H1 (cell line): ENCODE results near the gene NET1. TPM values are rescaled to one million over a fixed set of nuclear protein-coding genes. Genes with fewer than 3 reads are reported as not detected.

ENCODE experiments used
- CTCF ChIA-PET: fragments of 300-600 bp; sonication (Branson Sonifier 250); formaldehyde crosslinking; loops from one replicate; lab custom pipeline; 2021; ENCODE audit not compliant: partially characterized antibody; lab: Charles Lee
- POLR2A ChIA-PET: fragments of 300-600 bp; sonication (Branson Sonifier 250); formaldehyde crosslinking; loops from one replicate; lab custom pipeline; 2021; ENCODE audit warnings: inconsistent platforms; ENCODE audit not compliant: partially characterized antibody; lab: Charles Lee
- DNase-seq, 2 experiments: peaks; one replicate each; pipeline versions ENCODE4 v3.0.0 to v3.0.0-alpha.2; 2010 to 2022; ENCODE audit warnings: low spot score in 2 of 2, low read depth in 1 of 2, mixed read lengths in 1 of 2
- FAIRE-seq: peaks from 2 replicates; lab custom pipeline; 2011; peaks lifted over from hg19 to GRCh38; lab: Jason Lieb, UNC
- H2AFZ ChIP-seq: 2 replicates; pipeline ENCODE4 v1.8.1; 2012; ENCODE audit warnings: low read length, inconsistent platforms
- H2AK5ac ChIP-seq: 2 replicates; pipeline ENCODE4 v1.6.1; 2013; ENCODE audit warnings: low read depth, low read length
- H2BK120ac ChIP-seq: replicated peaks from 2 replicates; pipeline ENCODE3; 2013; ENCODE audit warnings: low read depth, low read length, inconsistent platforms
- H2BK12ac ChIP-seq: 2 replicates; pipeline ENCODE4 v1.6.1; 2013; ENCODE audit warnings: low read depth, low read length
- H2BK15ac ChIP-seq: 2 replicates; pipeline ENCODE4 v1.6.1; 2013; ENCODE audit warnings: low read length
- H2BK20ac ChIP-seq: 2 replicates; pipeline ENCODE4 v1.6.1; 2013; ENCODE audit warnings: low read length
- H2BK5ac ChIP-seq: 2 replicates; pipeline ENCODE4 v1.6.1; 2013; ENCODE audit warnings: low read depth, low read length
- H3K14ac ChIP-seq: 2 replicates; pipeline ENCODE4 v1.6.1; 2013; ENCODE audit warnings: inconsistent platforms; ENCODE audit not compliant: insufficient read length
- H3K18ac ChIP-seq: 2 replicates; pipeline ENCODE4 v1.6.1; 2013; ENCODE audit warnings: low read length; ENCODE audit errors: extremely low read depth
- H3K23ac ChIP-seq: 2 replicates; pipeline ENCODE4 v1.6.1; 2013; ENCODE audit warnings: inconsistent platforms; ENCODE audit not compliant: insufficient read length
- H3K23me2 ChIP-seq: 2 replicates; pipeline ENCODE4 v1.6.1; 2013; ENCODE audit warnings: low read depth, low read length
- H3K27ac ChIP-seq: 2 replicates; pipeline ENCODE4 v1.6.1; 2011; ENCODE audit warnings: low read depth, low read length, inconsistent platforms
- H3K27me3 ChIP-seq, 4 experiments: replicated peaks in 1 of 4; 1 replicate in 1 of 4; 2 replicates in 3 of 4; pipeline versions ENCODE4 v1.6.1 to v1.8.1; 2011 to 2013; ENCODE audit warnings: low read length in 3 of 4, mild to moderate bottlenecking in 3 of 4, inconsistent platforms in 2 of 4, mixed read lengths in 2 of 4, moderate library complexity in 1 of 4; ENCODE audit not compliant: control insufficient read depth in 3 of 4, insufficient read depth in 3 of 4; ENCODE audit errors: extremely low read depth in 1 of 4
- H3K36me3 ChIP-seq, 4 experiments: 2 replicates each; pipeline versions ENCODE4 v1.6.1 to v1.8.1; 2011 to 2013; ENCODE audit warnings: mild to moderate bottlenecking in 4 of 4, low read length in 3 of 4, moderate library complexity in 2 of 4, control low read depth in 1 of 4, inconsistent platforms in 1 of 4; ENCODE audit not compliant: insufficient read depth in 4 of 4, control insufficient read depth in 2 of 4
- H3K4ac ChIP-seq: replicated peaks from 2 replicates; pipeline ENCODE3; 2013; ENCODE audit warnings: low read length, low read depth, mixed read lengths, inconsistent platforms; ENCODE audit not compliant: insufficient read length
- H3K4me1 ChIP-seq, 4 experiments: replicated peaks in 1 of 4; 1 replicate in 1 of 4; 2 replicates in 3 of 4; pipeline versions ENCODE4 v1.6.1 to v1.8.1; 2011 to 2013; ENCODE audit warnings: low read length in 3 of 4, inconsistent platforms in 2 of 4, mixed read lengths in 1 of 4; ENCODE audit not compliant: insufficient read depth in 4 of 4, control insufficient read depth in 3 of 4
- H3K4me2 ChIP-seq, 2 experiments: 2 replicates each; pipeline versions ENCODE4 v1.6.1 to v1.8.1; 2011 to 2013; ENCODE audit warnings: low read depth in 2 of 2, low read length in 2 of 2, control low read depth in 1 of 2, inconsistent platforms in 1 of 2, mild to moderate bottlenecking in 1 of 2; ENCODE audit not compliant: insufficient read depth in 1 of 2
- H3K4me3 ChIP-seq, 4 experiments: fragments of 200-600, 300-600 bp in 1 of 4; sonication (generic), shearing (Covaris generic), sonication (Bioruptor Twin) in 1 of 4; 2 replicates each; pipeline versions ENCODE4 v1.5.1 to v1.8.1; 2011 to 2016; ENCODE audit warnings: low read length in 4 of 4, low read depth in 3 of 4, control low read depth in 2 of 4, inconsistent platforms in 2 of 4, mild to moderate bottlenecking in 2 of 4, mixed read lengths in 1 of 4, moderate library complexity in 1 of 4; ENCODE audit not compliant: insufficient read depth in 2 of 4; ENCODE audit errors: extremely low read depth in 1 of 4
- H3K56ac ChIP-seq: replicated peaks from 2 replicates; pipeline ENCODE3; 2013; ENCODE audit warnings: low read depth, mild to moderate bottlenecking, mixed read lengths, low read length, inconsistent platforms; ENCODE audit not compliant: insufficient read length
- H3K79me1 ChIP-seq: 2 replicates; pipeline ENCODE4 v1.6.1; 2013; ENCODE audit warnings: low read depth, low read length, control low read depth
- H3K79me2 ChIP-seq, 2 experiments: 2 replicates each; pipeline versions ENCODE4 v1.6.1 to v1.8.1; 2012 to 2013; ENCODE audit warnings: low read length in 2 of 2, mild to moderate bottlenecking in 2 of 2, inconsistent platforms in 1 of 2; ENCODE audit not compliant: insufficient read depth in 2 of 2, control insufficient read depth in 1 of 2
- H3K9ac ChIP-seq, 4 experiments: replicated peaks in 1 of 4; 1 replicate in 1 of 4; 2 replicates in 3 of 4; pipeline versions ENCODE4 v1.6.1 to v1.8.1; 2011 to 2013; ENCODE audit warnings: low read depth in 3 of 4, low read length in 3 of 4, control low read depth in 2 of 4, mild to moderate bottlenecking in 2 of 4, moderate library complexity in 2 of 4, inconsistent platforms in 1 of 4; ENCODE audit errors: extremely low read depth in 1 of 4
- H3K9me3 ChIP-seq, 2 experiments: 2 replicates each; pipeline versions ENCODE4 v1.6.1 to v1.8.1; 2012 to 2013; ENCODE audit warnings: mild to moderate bottlenecking in 2 of 2, moderate library complexity in 2 of 2, control low read depth in 1 of 2, inconsistent platforms in 1 of 2, low read depth in 1 of 2, low read length in 1 of 2, mixed read lengths in 1 of 2; ENCODE audit not compliant: insufficient read depth in 2 of 2
- H4K20me1 ChIP-seq, 2 experiments: replicated peaks in 1 of 2; 2 replicates each; pipeline versions ENCODE3 to v1.8.1; 2011 to 2013; ENCODE audit warnings: inconsistent platforms in 2 of 2, low read length in 2 of 2, mild to moderate bottlenecking in 1 of 2; ENCODE audit not compliant: insufficient read depth in 2 of 2, control insufficient read depth in 1 of 2
- H4K5ac ChIP-seq: 2 replicates; pipeline ENCODE4 v1.6.1; 2013; ENCODE audit warnings: low read length, low read depth, mixed read lengths, inconsistent platforms; ENCODE audit not compliant: insufficient read length
- H4K8ac ChIP-seq: 2 replicates; pipeline ENCODE4 v1.8.0; 2013; ENCODE audit warnings: mild to moderate bottlenecking, moderate library complexity, low read length, inconsistent platforms; ENCODE audit not compliant: insufficient read depth; ENCODE audit errors: extremely low read depth
- H4K91ac ChIP-seq: replicated peaks from 2 replicates; pipeline ENCODE3; 2013; ENCODE audit warnings: low read length, mixed read lengths, inconsistent platforms; ENCODE audit not compliant: insufficient read length
- ATF2 ChIP-seq: IDR thresholded peaks from 2 replicates; pipeline ENCODE4 v1.6.1; 2012; ENCODE audit warnings: low read length, inconsistent platforms
- HDAC6 ChIP-seq: IDR thresholded peaks from one replicate; pipeline ENCODE4 v1.7.1; 2012; ENCODE audit warnings: low read depth, mild to moderate bottlenecking, inconsistent platforms, low read length, moderate library complexity
- KDM1A ChIP-seq: fragments of 200-600, 300-600 bp; sonication (generic); IDR thresholded peaks from 2 replicates; pipeline ENCODE4 v1.7.1; 2016; ENCODE audit warnings: mild to moderate bottlenecking, low read length, borderline replicate concordance
- KDM4A ChIP-seq: IDR thresholded peaks from one replicate; pipeline ENCODE4 v1.7.1; 2012; ENCODE audit warnings: low read depth, mild to moderate bottlenecking, moderate library complexity, low read length, inconsistent platforms; ENCODE audit not compliant: severe bottlenecking
- PHF8 ChIP-seq: fragments of 200-600 bp; sonication (generic); conservative IDR thresholded peaks from 2 replicates; pipeline ENCODE4 v1.7.1; 2012; ENCODE audit warnings: low read depth, mild to moderate bottlenecking, inconsistent platforms, low read length, moderate library complexity
- POLR2AphosphoS5 ChIP-seq: IDR thresholded peaks from 2 replicates; pipeline ENCODE4 v1.6.1; 2011; ENCODE audit warnings: low read depth, low read length
- RFX5 ChIP-seq: IDR thresholded peaks from 2 replicates; pipeline ENCODE4 v1.6.1; 2011; ENCODE audit warnings: low read depth, low read length, improper control_type of control experiment, borderline replicate concordance
- SIX5 ChIP-seq: IDR thresholded peaks from 2 replicates; pipeline ENCODE4 v1.6.1; 2011; ENCODE audit warnings: mild to moderate bottlenecking, low read depth, low read length
- SP2 ChIP-seq: IDR thresholded peaks from 2 replicates; pipeline ENCODE4 v1.6.1; 2012; ENCODE audit warnings: mild to moderate bottlenecking, low read length, inconsistent platforms
- SRF ChIP-seq: IDR thresholded peaks from 2 replicates; pipeline ENCODE4 v1.6.1; 2011; ENCODE audit warnings: mild to moderate bottlenecking, low read depth, low read length, moderate library complexity
- TBP ChIP-seq: IDR thresholded peaks from 2 replicates; pipeline ENCODE4 v1.6.1; 2011; ENCODE audit warnings: low read depth, low read length, improper control_type of control experiment
- WGBS, 2 experiments: shearing (Covaris generic) in 1 of 2; methylation state at CpG; one replicate each; pipeline versions ENCODE4 v1.1.6 to v1.1.7; 2013 to 2015; ENCODE audit warnings: low lambda C conversion rate in 2 of 2, mixed read lengths in 2 of 2, inconsistent platforms in 1 of 2, low coverage in 1 of 2, missing lambda C conversion rate in 1 of 2; ENCODE audit not compliant: insufficient replicate concordance in 2 of 2, insufficient coverage in 1 of 2, insufficient read length in 1 of 2; ENCODE audit errors: extremely low coverage in 1 of 2, missing lambda C conversion rate in 1 of 2; 5-methylcytosine and 5-hydroxymethylcytosine counted together
- polyA plus RNA-seq, 7 experiments: library from polyadenylated mRNA; depleted of rRNA in 3 of 7; stranded (reverse) in 5 of 7; unstranded in 2 of 7; fragments of >200 nt in 5 of 7; fragments of 200-250 nt in 2 of 7; gene quantifications; 1 replicate in 5 of 7; 2 replicates in 1 of 7; 4 replicates in 1 of 7; pipeline versions ENCODE4 v1.2.1 to v1.2.3, GENCODE V29; 2011 to 2013; ENCODE audit warnings: missing spikeins in 2 of 7, mixed read lengths in 2 of 7
- total RNA-seq: library from RNA; stranded (reverse); fragmentation: NEBNext Ultra II Directional; extraction: Animal tissue kit (Norgen Biotek cat#: 25700); gene quantifications from 2 replicates; pipeline ENCODE4 v1.2.1, GENCODE V29; 2021

NET1 gene
- total and polyA plus RNA-seq, 2 of the 8 experiments (the other 6 are each of a cell fraction or from before 2014, with no cell fraction given), result 21.5 to 117 TPM

DNA sequence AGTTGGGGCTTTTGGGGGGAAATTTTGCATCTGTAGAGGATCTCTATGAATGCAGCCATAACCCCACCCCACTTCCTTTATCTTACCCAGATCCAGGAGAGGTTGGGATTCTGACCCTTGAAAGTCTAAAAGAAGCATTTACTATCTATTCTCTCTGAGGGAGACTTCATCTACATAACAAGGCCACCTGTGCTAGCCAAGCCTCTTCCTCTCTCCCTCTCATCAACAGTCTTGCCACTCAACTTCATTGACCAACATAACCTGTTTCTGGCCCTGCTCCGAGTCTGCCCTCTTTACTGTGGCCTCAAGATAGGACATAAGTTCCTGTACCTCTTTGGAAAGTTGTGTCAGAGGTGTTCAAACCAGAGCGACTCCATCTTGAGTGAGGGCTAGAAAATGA is 27.1 kb upstream of the NET1 start:
- DNase-seq (peak; percentile 15 to 44), FAIRE-seq (no peak)
- Histone ChIP-seq H4K5ac (no peak overlapping the region), H3K36me3 (no peaks in the 10 kb centered on the region), H2BK120ac (no peak overlapping the region), H2BK12ac (no peak overlapping the region), H3K4me2 (0 out of 4 replicates have a peak overlapping the region, but pooled peaks of 1 of the 2 experiments have one; percentile 20), H3K79me1 (no peaks in the 10 kb centered on the region), H4K20me1 (peaks cover 0 to 1% of the 10 kb centered on the region in 2 experiments), H3K56ac (no peak overlapping the region), H2BK5ac (no peak overlapping the region), H3K9ac (no peak overlapping the region), H4K8ac (no peak overlapping the region), H3K27me3 (no peaks in the 10 kb centered on the region), H3K4me3 (no peak overlapping the region), H2BK15ac (no peak overlapping the region), H3K79me2 (no peaks in the 10 kb centered on the region), H3K18ac (no peak overlapping the region), H2BK20ac (no peak overlapping the region), H3K4me1 (no peaks in the 10 kb centered on the region; a peak in 1 of 7 replicates), H3K23ac (no peak overlapping the region), H2AK5ac (no peak overlapping the region; the same call in 1 of the 2 replicates), H3K4ac (no peak overlapping the region), H3K27ac (no peak overlapping the region), H3K14ac (no peak overlapping the region), H3K9me3 (peaks cover 5 to 8% of the 10 kb centered on the region in 2 experiments; a peak in 2 of 4 replicates), H4K91ac (no peak overlapping the region), H3K23me2 (peaks cover 7% of the 10 kb centered on the region; the same call in 1 of the 2 replicates), H2AFZ (no peak overlapping the region)
- POLR2A ChIA-PET, result no interaction called here
- WGBS, 2 experiments, result 78% methylated on average over 2 of the region's 2 CpGs; no CpG with 5 or more reads in 1 of the 2 experiments
- CTCF ChIA-PET, result interaction anchor here (0.5 to 0.8 kb wide), 2 partner anchors 189 to 243 kb away, joined by 3 to 4 read pairs; partner anchors contain the start of gene AKR1C4
- TF ChIP-seq POLR2AphosphoS5 (no peak), KDM1A (no peak), RFX5 (no peak), SIX5 (no peak), HDAC6 (no peak), SP2 (no peak), SRF (no peak), PHF8 (no peak), KDM4A (no peak), ATF2 (no peak), TBP (no peak)
